Right renal pelvis (tissue), 4 donors: ENCODE results near the gene GPR148. TPM values are rescaled to one million over a fixed set of nuclear protein-coding genes. Genes with fewer than 3 reads are reported as not detected.
"Not testable (repeated sequence)": the region's sequence is repeated elsewhere in the genome, so short reads cannot be mapped to it uniquely, and the experiment has no call there.

ENCODE experiments used
- DNase-seq, 4 donors: peaks; one replicate each; pipeline ENCODE4 v3.0.0-alpha.2; 2013; ENCODE audit warnings: low read depth in 4 of 4, low spot score in 3 of 4, missing footprints in 1 of 4
- polyA plus RNA-seq, 4 donors: library from polyadenylated mRNA; unstranded; fragments of 120-200 nt; gene quantifications; one replicate each; pipeline ENCODE4 v1.2.1, GENCODE V29; 2013; ENCODE audit not compliant: insufficient read length in 4 of 4

GPR148 gene
- polyA plus RNA-seq = not detected

GRCh38 chr2:130728549-130729316 lies at the start of gene GPR148:
Gene GPR148, plus strand, starts transcription at chr2:130729070. Its CDS starts 82 bp downstream, at chr2:130729152.
- no peak for DNase-seq

DNA sequence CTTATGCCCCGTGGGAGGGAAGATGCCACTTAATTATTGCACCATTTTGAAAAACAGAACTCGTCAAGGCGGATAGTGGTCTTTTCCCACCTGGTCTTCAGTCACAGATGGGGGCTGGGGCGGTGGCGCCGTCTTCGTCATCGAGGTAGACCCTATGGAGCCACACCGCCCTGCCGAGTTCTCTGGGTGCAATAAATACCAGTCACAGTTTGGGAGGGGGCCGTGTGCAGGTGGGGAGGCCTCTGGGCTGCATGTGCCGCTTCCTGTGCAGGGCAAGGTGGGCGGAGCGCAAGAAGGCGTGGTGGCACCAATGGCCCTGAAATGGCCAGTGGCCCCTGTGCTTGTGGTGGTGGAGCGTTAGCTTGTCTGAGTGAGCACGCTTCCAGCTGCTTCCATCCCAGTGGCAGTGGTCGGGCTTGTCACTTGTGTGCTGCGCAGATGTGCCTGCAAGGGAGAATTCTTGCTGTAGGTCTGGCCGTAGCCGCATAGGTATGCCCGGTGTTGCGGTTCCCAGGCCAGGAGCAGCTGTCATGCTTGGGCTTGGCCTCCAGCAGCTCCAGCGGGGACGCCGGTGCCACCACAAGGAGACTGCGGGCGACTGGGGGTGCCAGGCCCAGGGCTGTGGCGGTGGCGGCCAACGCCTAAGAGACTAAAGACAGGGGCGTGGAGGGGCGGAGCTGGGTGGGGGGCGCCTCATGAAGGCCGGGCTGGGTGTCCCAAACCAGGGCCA lies 36.7 kb upstream of the GPR148 start:
- DNase-seq = not testable (repeated sequence)

DNA sequence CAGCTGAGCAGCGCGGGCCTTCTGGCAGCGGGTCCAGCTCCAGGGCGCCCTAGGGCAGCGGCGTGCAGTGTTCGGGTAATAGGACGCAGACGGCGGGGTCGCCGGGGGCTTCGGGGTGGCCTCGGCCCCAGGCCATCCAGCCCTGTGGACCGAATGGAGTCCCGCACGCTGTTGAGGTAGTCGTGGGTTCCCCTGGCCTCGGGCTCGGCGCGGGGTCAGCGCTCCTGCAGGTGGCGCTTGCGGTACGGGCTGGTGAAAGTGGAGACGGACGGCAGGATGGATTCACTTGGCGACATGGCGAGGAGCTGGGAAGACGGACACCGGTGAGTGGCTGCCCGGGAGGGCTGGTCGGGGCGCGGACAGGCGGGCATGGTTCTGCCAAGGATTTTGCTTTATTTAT lies 35.4 kb upstream of the GPR148 start:
- DNase-seq = peak in 3 of 4 donors; percentile 0 to 16 (median 1)

- not testable (repeated sequence) for DNase-seq
These were observed 25.6 kb upstream of the GPR148 start for GRCh38 chr2:130703250-130703649.

- DNase-seq = not testable (repeated sequence)
These were observed 14.1 kb upstream of the GPR148 start for GRCh38 chr2:130714795-130715194.

GRCh38 chr2:130720036-130720435 lies 8.8 kb upstream of the GPR148 start:
- DNase-seq = no peak

DNA sequence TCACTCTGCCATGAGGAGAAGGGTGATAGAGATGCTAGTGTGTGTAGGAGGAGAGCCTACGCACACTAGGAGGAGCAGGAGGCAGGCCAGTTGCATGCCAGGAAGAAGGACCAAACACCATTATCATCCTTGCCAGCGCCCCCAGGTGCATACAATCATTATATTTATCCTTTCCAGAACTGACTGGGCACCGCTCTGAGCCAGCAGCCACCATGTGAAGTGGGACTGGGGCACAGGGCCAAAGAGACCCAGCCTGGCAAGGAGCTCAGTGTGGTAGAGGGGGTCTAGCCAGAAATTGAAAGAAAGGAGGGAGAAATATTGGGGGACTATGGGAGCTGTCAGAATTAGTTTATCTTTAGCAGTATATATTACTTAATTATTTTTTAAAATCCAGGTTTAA lies 8.3 kb upstream of the GPR148 start:
- no peak for DNase-seq

DNA sequence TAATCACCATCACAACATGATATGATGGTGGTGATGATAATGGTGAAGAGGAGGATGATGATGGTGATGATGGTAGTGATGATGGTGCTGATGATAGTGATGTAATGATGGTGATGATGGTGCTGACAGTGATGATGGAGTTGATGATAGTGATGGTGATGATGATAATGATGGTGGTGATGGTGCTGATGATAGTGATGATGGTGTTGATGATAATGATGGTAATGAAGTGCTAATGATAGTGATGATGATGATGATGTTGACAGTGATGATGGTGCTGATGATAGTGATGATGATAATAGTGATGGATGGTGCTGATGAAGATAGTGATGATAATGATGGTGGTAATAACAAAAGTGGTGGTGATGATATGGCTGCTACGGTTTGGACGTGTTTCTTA lies 4.4 kb upstream of the GPR148 start:
- DNase-seq = no peak

- no peak for DNase-seq
These were observed 2.2 kb upstream of the GPR148 start for GRCh38 chr2:130726614-130727180.

- peak; percentile 44 to 54 (median 48) for DNase-seq
These were observed 1.5 kb upstream of the GPR148 start for GRCh38 chr2:130727286-130727924.

DNA sequence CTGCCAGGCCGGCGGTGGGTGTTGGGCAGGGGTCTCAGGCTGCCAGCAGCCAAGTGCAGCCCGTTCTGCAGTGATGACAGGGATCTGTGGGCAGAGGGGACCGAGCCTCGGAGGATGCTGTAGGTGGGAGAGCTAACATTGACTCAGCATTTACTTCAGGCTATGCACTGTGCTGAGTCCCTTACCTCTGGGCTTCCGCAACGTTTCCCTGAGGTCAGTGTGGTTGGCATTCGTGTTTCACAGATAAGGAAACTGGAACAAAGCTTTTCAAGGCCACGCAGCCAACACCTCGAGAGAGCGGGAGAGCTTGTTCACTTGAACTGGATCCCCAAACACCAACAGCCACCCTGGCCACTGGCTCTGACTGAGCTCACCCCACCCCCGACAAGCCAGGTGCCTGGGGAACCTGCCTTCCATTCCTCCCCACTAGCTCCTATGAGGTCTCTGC lies 839 bp upstream of the GPR148 start:
- no peak for DNase-seq

DNA sequence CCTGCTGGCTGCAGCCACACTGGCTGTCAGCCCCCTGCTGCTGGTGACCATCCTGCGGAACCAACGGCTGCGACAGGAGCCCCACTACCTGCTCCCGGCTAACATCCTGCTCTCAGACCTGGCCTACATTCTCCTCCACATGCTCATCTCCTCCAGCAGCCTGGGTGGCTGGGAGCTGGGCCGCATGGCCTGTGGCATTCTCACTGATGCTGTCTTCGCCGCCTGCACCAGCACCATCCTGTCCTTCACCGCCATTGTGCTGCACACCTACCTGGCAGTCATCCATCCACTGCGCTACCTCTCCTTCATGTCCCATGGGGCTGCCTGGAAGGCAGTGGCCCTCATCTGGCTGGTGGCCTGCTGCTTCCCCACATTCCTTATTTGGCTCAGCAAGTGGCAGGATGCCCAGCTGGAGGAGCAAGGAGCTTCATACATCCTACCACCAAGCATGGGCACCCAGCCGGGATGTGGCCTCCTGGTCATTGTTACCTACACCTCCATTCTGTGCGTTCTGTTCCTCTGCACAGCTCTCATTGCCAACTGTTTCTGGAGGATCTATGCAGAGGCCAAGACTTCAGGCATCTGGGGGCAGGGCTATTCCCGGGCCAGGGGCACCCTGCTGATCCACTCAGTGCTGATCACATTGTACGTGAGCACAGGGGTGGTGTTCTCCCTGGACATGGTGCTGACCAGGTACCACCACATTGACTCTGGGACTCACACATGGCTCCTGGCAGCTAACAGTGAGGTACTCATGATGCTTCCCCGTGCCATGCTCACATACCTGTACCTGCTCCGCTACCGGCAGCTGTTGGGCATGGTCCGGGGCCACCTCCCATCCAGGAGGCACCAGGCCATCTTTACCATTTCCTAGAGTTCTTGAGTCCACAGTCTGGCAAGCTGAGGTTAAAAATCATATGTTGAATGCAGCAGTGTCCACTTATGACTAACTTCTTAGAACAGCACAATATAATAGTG lies 741 bp downstream of the GPR148 start:
- no peak for DNase-seq

GRCh38 chr2:130732257-130732656 lies 3.4 kb downstream of the GPR148 start:
- not testable (repeated sequence) for DNase-seq

- DNase-seq = no peak
These were observed 6.3 kb downstream of the GPR148 start for GRCh38 chr2:130735200-130735599.

DNA sequence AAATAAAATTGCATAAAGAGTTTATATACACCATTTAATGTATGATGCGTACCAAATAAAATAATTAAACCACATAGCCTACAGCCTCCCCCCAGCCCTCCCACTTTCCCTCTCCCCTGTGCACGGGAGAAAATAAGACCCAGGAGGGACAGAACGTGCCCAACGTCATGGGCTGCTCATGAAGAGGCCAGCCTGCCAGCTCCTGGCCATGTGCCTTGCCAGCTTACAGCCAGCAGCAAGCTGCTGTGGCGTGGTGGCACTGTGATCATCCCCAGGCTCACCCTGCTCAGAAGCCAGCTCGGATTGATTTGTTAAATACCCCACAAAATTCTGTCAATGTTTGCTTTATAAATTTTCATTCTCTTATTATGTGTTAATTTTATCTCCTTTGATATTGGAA lies 7.6 kb downstream of the GPR148 start:
- no peak for DNase-seq

DNA sequence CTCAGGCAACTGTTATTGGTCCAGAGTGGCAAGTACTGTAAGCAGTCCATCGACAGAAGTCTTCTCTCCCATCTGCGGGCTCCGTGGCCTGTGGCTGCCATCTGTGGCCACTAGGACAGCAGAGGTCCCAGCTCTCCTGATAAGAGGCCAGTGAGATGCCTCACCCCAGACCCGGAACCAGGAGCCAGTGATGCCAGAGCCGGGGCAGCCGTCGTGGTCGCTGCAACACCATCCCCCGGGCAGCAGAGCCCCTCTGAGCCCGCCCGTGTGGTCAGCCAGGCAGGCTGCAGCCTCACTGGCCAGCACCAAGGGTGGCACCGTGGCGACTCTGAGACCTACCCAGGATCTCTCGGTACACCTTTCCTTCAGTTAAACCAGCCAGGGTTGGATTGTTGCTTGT lies 8.7 kb downstream of the GPR148 start:
- DNase-seq = no peak

GRCh38 chr2:130740671-130741070 lies 11.8 kb downstream of the GPR148 start:
- no peak for DNase-seq

- DNase-seq = no peak
These were observed 14.4 kb downstream of the GPR148 start for GRCh38 chr2:130743278-130743677.

DNA sequence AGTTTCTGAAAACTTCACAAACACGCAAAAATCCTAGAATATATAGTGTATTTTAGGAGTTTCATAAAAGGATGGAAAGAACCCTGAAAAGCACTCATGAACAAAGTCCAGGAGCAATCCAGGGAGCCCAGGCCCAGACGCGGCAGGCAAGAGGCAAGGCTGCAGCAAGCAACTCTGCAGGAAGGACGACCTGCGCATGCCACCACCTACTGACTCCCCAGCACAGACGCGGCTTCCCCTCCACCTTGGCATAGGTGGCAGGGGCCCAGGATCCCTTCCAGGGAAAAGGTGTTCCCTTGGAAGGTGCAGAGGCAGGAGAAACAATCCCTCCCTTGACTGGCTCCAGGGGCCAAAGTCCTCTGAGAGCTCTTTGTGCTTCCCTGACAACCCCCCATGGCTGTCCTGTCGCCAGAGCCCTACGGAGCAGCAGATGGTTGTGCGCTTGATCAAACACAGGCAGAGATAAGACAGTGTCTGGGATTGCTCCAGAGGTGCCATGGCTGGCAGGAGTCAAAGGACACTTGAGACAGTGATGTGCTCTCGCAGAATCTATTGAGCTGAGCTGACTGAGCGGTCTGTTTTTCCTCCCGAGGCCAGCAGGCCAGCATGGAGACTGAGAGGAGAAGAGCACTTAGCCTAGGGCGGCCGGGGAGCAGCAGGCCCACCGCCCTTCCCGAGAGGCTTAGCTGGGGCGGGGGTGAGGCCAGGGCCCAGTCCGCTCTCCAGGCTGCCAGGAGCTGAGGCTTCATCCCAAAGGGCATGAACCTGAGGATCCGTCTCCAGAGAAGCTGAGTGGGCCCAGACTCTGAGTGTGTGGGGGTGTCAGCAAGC lies 15.6 kb downstream of the GPR148 start:
- DNase-seq = no peak
